CD8-positive, alpha-beta memory T cell (primary cell): ENCODE data around the gene AK2. TPM values are rescaled to one million over a fixed set of nuclear protein-coding genes. Genes with fewer than 3 reads are reported as not detected.

Experiments used
- CTCF ChIA-PET: fragments of 350-600 bp; sonication (Branson Sonifier 250); formaldehyde crosslinking; loops from one replicate; lab custom pipeline; 2021; ENCODE audit warnings: antibody characterized with exemption; lab: Charles Lee
- POLR2A ChIA-PET: fragments of 350-600 bp; sonication (Branson Sonifier 250); formaldehyde crosslinking; loops from one replicate; lab custom pipeline; 2021; ENCODE audit warnings: antibody characterized with exemption; lab: Charles Lee
- DNase-seq, 5 donors: peaks; one replicate each; pipeline versions ENCODE4 v3.0.0 to v3.0.0-alpha.2; 2020 to 2022; ENCODE audit warnings: mixed read lengths in 1 of 5
- H3K27ac ChIP-seq: one replicate; pipeline ENCODE4 v1.7.0; 2013; ENCODE audit warnings: low read depth, mild to moderate bottlenecking, low read length, moderate library complexity
- H3K27me3 ChIP-seq: 2 replicates; pipeline ENCODE4 v1.7.0; 2013; ENCODE audit warnings: low read length, mild to moderate bottlenecking; ENCODE audit not compliant: insufficient read depth, poor library complexity, severe bottlenecking
- H3K36me3 ChIP-seq: 2 replicates; pipeline ENCODE4 v1.7.0; 2013; ENCODE audit warnings: mild to moderate bottlenecking, low read length, moderate library complexity; ENCODE audit not compliant: insufficient read depth
- H3K4me1 ChIP-seq: 2 replicates; pipeline ENCODE4 v1.7.0; 2013; ENCODE audit warnings: mild to moderate bottlenecking, low read length, moderate library complexity; ENCODE audit not compliant: insufficient read depth
- H3K4me3 ChIP-seq: 2 replicates; pipeline ENCODE4 v1.7.0; 2013; ENCODE audit warnings: mild to moderate bottlenecking, low read length
- H3K9me3 ChIP-seq: 2 replicates; pipeline ENCODE4 v1.7.0; 2013; ENCODE audit warnings: mild to moderate bottlenecking, low read length
- H3K27ac Mint-ChIP-seq, 8 donors: one replicate each; pipeline ENCODE4 v1.8.0; 2020 to 2021; ENCODE audit warnings: mixed read lengths in 8 of 8, mild to moderate bottlenecking in 6 of 8, inconsistent platforms in 3 of 8, moderate library complexity in 3 of 8
- H3K27me3 Mint-ChIP-seq, 2 donors: one replicate each; pipeline ENCODE4 v1.8.0; 2020 to 2021; ENCODE audit warnings: mixed read lengths in 2 of 2, mild to moderate bottlenecking in 1 of 2, moderate library complexity in 1 of 2
- H3K36me3 Mint-ChIP-seq, 3 donors: one replicate each; pipeline ENCODE4 v1.8.0; 2020 to 2021; ENCODE audit warnings: mixed read lengths in 3 of 3, inconsistent platforms in 1 of 3, mild to moderate bottlenecking in 1 of 3
- H3K4me1 Mint-ChIP-seq, 3 donors: one replicate each; pipeline ENCODE4 v1.8.0; 2020 to 2021; ENCODE audit warnings: mixed read lengths in 3 of 3, inconsistent platforms in 1 of 3, mild to moderate bottlenecking in 1 of 3
- H3K4me3 Mint-ChIP-seq, 7 donors: one replicate each; pipeline ENCODE4 v1.8.0; 2020 to 2021; ENCODE audit warnings: mixed read lengths in 7 of 7, mild to moderate bottlenecking in 6 of 7, moderate library complexity in 4 of 7, inconsistent platforms in 2 of 7
- H3K9me3 Mint-ChIP-seq, 5 donors: one replicate each; pipeline ENCODE4 v1.8.0; 2020 to 2022; ENCODE audit warnings: mixed read lengths in 5 of 5, mild to moderate bottlenecking in 3 of 5, moderate library complexity in 2 of 5, inconsistent platforms in 1 of 5
- polyA plus RNA-seq: library from polyadenylated mRNA; unstranded; fragments of 300-500 nt; fragmentation: Illumina TruSeq; gene quantifications from one replicate; pipeline ENCODE4 v1.2.3, GENCODE V29; 2021
- total RNA-seq, 2 experiments: library from RNA; stranded (reverse); gene quantifications; one replicate each; pipeline ENCODE4 v1.2.3, GENCODE V29; 2021

Gene AK2
- total RNA-seq (100 to 1,000 TPM; 288 to 305 TPM), polyA plus RNA-seq (110 TPM)

GRCh38 chr1:33036526-33037503, at the start of gene AK2:
AK2 (minus strand) TSS chr1:33036883; CDS start chr1:33036828, 55 bp downstream.
- POLR2A ChIA-PET: no interaction called here

GRCh38 chr1:33086384-33086850, 49.7 kb upstream of the AK2 start:
- POLR2A ChIA-PET: no interaction called here
- peak in 2 of 5 donors; percentile 11 to 58 for DNase-seq
- Histone ChIP-seq H3K4me1 (peaks cover 22% of the 10 kb centered on the region), H3K9me3 (no peaks in the 10 kb centered on the region), H3K27ac (no peak overlapping the region), H3K4me3 (no peak overlapping the region), H3K36me3 (no peaks in the 10 kb centered on the region), H3K27me3 (no peaks in the 10 kb centered on the region)
- Mint-ChIP-seq H3K27me3 (no peaks in the 10 kb centered on the region), H3K4me1 (peaks cover 24 to 53% (median 39%) of the 10 kb centered on the region in 3 donors), H3K9me3 (no peaks in the 10 kb centered on the region), H3K27ac (peak overlapping the region in 3 of 8 donors; percentile 30 to 78 (median 34)), H3K4me3 (peak overlapping the region in 1 of 7 donors; percentile 32), H3K36me3 (peaks cover 0 to 2% (median 0%) of the 10 kb centered on the region in 3 donors)
- CTCF ChIA-PET: interaction anchor here (0.6 to 6.2 kb wide), 8 partner anchors 9 to 211 kb away, joined by 3 to 33 read pairs (median 4); no protein-coding TSS in a partner anchor

More at GRCh38 chr1:33036526-33037503, at the start of gene AK2:
- peak within 1 kb of the TSS; percentile 13 to 98 (median 96) for H3K27ac Mint-ChIP-seq
- peaks cover 0 to 19% (median 2%) of the 10 kb centered on the region in 3 donors for H3K36me3 Mint-ChIP-seq
- H3K9me3 Mint-ChIP-seq: no peaks in the 10 kb centered on the region
- DNase-seq: peak; percentile 75 to 89 (median 86)
- Histone ChIP-seq H3K4me1 (peaks cover 36% of the 10 kb centered on the region), H3K36me3 (peaks cover 4% of the 10 kb centered on the region), H3K4me3 (peak within 1 kb of the TSS; percentile 95), H3K27ac (peak within 1 kb of the TSS; percentile 91), H3K27me3 (no peaks in the 10 kb centered on the region), H3K9me3 (no peaks in the 10 kb centered on the region)
- CTCF ChIA-PET: no interaction called here
- H3K27me3 Mint-ChIP-seq: no peaks in the 10 kb centered on the region
- peaks cover 40 to 50% (median 49%) of the 10 kb centered on the region in 3 donors for H3K4me1 Mint-ChIP-seq
- H3K4me3 Mint-ChIP-seq: peak within 1 kb of the TSS; percentile 92 to 99 (median 98)

GRCh38 chr1:33085332-33085731, 48.6 kb upstream of the AK2 start:
- ChIA-PET POLR2A (interaction anchor here (0.6 kb wide), 1 partner anchor 371 kb away, joined by 3 read pairs; no protein-coding TSS in a partner anchor), CTCF (interaction anchor here (1.6 to 6.2 kb wide), 3 partner anchors 10 to 64 kb away, joined by 3 to 33 read pairs (median 14); no protein-coding TSS in a partner anchor)
- no peak overlapping the region for H3K4me3 ChIP-seq
- no peak for DNase-seq
- no peak overlapping the region for H3K27ac ChIP-seq
- Mint-ChIP-seq H3K27ac (peak overlapping the region in 1 of 8 donors; percentile 43), H3K9me3 (no peaks in the 10 kb centered on the region), H3K4me3 (no peak overlapping the region), H3K27me3 (peaks cover 0 to 4% of the 10 kb centered on the region in 2 donors), H3K36me3 (peaks cover 0 to 3% (median 0%) of the 10 kb centered on the region in 3 donors), H3K4me1 (peaks cover 30 to 61% (median 44%) of the 10 kb centered on the region in 3 donors)
- H3K27me3 ChIP-seq: no peaks in the 10 kb centered on the region
- no peaks in the 10 kb centered on the region for H3K9me3 ChIP-seq
- H3K4me1 ChIP-seq: peaks cover 28% of the 10 kb centered on the region
- no peaks in the 10 kb centered on the region for H3K36me3 ChIP-seq

GRCh38 chr1:33082575-33083108, 46.0 kb upstream of the AK2 start:
- Mint-ChIP-seq H3K4me3 (peak overlapping the region; percentile 33 to 93 (median 86)), H3K9me3 (no peaks in the 10 kb centered on the region), H3K27me3 (peaks cover 0 to 4% of the 10 kb centered on the region in 2 donors), H3K27ac (peak overlapping the region in 7 of 8 donors; percentile 1 to 74 (median 48)), H3K4me1 (peaks cover 17 to 45% (median 29%) of the 10 kb centered on the region in 3 donors), H3K36me3 (peaks cover 0 to 3% (median 0%) of the 10 kb centered on the region in 3 donors)
- Histone ChIP-seq H3K36me3 (no peaks in the 10 kb centered on the region), H3K27ac (no peak overlapping the region), H3K27me3 (no peaks in the 10 kb centered on the region), H3K9me3 (no peaks in the 10 kb centered on the region), H3K4me1 (peaks cover 18% of the 10 kb centered on the region), H3K4me3 (no peak overlapping the region)
- no peak for DNase-seq
- ChIA-PET POLR2A (interaction anchor here (0.6 to 2.6 kb wide), 4 partner anchors 17 to 821 kb away, joined by 3 to 17 read pairs (median 6); no protein-coding TSS in a partner anchor), CTCF (interaction anchor here (1.5 to 6.2 kb wide), 2 partner anchors 13 to 232 kb away, joined by 3 to 33 read pairs; no protein-coding TSS in a partner anchor)

- ChIA-PET CTCF (interaction anchor here (0.8 to 6.2 kb wide), 5 partner anchors 14 to 148 kb away, joined by 3 to 33 read pairs (median 4); no protein-coding TSS in a partner anchor), POLR2A (interaction anchor here (0.6 to 2.6 kb wide), 2 partner anchors 45 to 101 kb away, joined by 7 to 17 read pairs; no protein-coding TSS in a partner anchor)
- peaks cover 17 to 41% (median 28%) of the 10 kb centered on the region in 3 donors for H3K4me1 Mint-ChIP-seq
- Histone ChIP-seq H3K36me3 (no peaks in the 10 kb centered on the region), H3K4me1 (peaks cover 15% of the 10 kb centered on the region), H3K27ac (peak overlapping the region; percentile 35), H3K9me3 (no peaks in the 10 kb centered on the region), H3K27me3 (no peaks in the 10 kb centered on the region), H3K4me3 (peak overlapping the region; percentile 71)
- H3K36me3 Mint-ChIP-seq: peaks cover 0 to 3% (median 0%) of the 10 kb centered on the region in 3 donors
- peak overlapping the region in 7 of 8 donors; percentile 66 to 85 (median 80) for H3K27ac Mint-ChIP-seq
- peak overlapping the region; percentile 82 to 93 (median 87) for H3K4me3 Mint-ChIP-seq
- H3K9me3 Mint-ChIP-seq: no peaks in the 10 kb centered on the region
- peaks cover 0 to 4% of the 10 kb centered on the region in 2 donors for H3K27me3 Mint-ChIP-seq
- peak in 2 of 5 donors; percentile 9 to 12 for DNase-seq
Observed at GRCh38 chr1:33081554-33082305, 45.0 kb upstream of the AK2 start.

DNA sequence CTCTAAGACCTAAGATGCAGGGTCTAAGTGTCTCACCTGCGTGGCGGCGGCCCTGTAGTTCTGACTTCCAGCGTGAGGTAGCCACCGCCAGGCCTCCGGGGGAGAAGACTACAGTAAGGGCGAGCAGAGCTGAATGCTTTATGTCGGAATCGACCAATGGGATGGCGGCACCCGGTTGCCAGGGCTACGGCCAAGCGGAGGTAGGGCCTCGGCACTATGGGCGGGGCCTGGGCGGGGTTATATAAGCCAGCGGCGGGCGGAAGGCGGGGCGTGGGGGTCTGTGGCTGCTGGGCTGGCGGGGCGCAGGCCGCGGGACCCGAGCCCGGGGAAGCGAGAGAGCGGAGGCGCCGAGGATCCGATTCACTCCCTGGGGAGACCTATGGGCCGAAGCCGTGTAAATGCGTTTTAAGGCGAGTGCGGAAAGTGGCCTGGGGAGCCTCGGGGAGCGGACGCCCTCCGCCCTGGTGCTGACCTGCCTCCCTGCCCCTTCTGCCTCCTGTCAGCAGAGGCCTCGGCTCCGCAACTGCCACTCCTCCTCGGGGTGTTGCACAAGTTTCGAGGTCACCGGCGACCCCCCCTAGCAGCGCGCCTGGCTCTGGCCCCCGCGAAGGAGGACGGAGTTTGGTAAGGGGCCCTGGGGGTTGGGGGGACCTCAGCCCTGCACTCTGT, 44.3 kb upstream of the AK2 start, which contains the start of gene AZIN2:
Gene AZIN2, plus strand, starts transcription at position 269 of the 669 bp plus-strand sequence. CDS start 1,097 bp downstream, outside the sequence.
- peak within 1 kb of the TSS; percentile 38 to 98 (median 84) for H3K27ac Mint-ChIP-seq
- peaks cover 0 to 3% (median 0%) of the 10 kb centered on the region in 3 donors for H3K36me3 Mint-ChIP-seq
- H3K27me3 Mint-ChIP-seq: peaks cover 0 to 4% of the 10 kb centered on the region in 2 donors

More for the DNA sequence above, 44.3 kb upstream of the AK2 start, which contains the start of gene AZIN2:
- Histone ChIP-seq H3K4me3 (peak within 1 kb of the TSS; percentile 71), H3K9me3 (no peaks in the 10 kb centered on the region), H3K27ac (peak within 1 kb of the TSS; percentile 35), H3K36me3 (no peaks in the 10 kb centered on the region), H3K27me3 (no peaks in the 10 kb centered on the region), H3K4me1 (peaks cover 15% of the 10 kb centered on the region)
- Mint-ChIP-seq H3K9me3 (no peaks in the 10 kb centered on the region), H3K4me3 (peak within 1 kb of the TSS; percentile 82 to 93 (median 87)), H3K4me1 (peaks cover 17 to 37% (median 28%) of the 10 kb centered on the region in 3 donors)
- peak; percentile 93 to 99 (median 97) for DNase-seq
- CTCF ChIA-PET: interaction anchor here (0.8 to 1.8 kb wide), 5 partner anchors 14 to 148 kb away, joined by 3 to 11 read pairs (median 3); no protein-coding TSS in a partner anchor
- POLR2A ChIA-PET: interaction anchor here (0.8 to 2.6 kb wide), 2 partner anchors 19 to 46 kb away, joined by 3 to 17 read pairs; no protein-coding TSS in a partner anchor
